ENCODE data around the gene AEBP1. TPM values are rescaled to one million over a fixed set of nuclear protein-coding genes. Genes with fewer than 3 reads are reported as not detected.

AEBP1 gene
- total RNA-seq, 1 experiment from 2014 or later, result 49.3 TPM

- Histone ChIP-seq H3K27ac (ENCODE audit: insufficient read length, low read depth, low read length) (no peak overlapping the region), H3K27me3 (ENCODE audit: insufficient read depth, low read length) (no peaks in the 10 kb centered on the region; the same call in 1 of the 2 replicates)
Measured at GRCh38 chr7:44080686-44081265, 23.4 kb upstream of the AEBP1 start.

More at GRCh38 chr7:44080686-44081265, 23.4 kb upstream of the AEBP1 start:
- no peak overlapping the region for H2BK15ac ChIP-seq (ENCODE audit: low read depth, low read length)
- H3K56ac ChIP-seq (ENCODE audit: insufficient read length, low read depth, low read length), result no peak overlapping the region
- no peak overlapping the region for H2BK120ac ChIP-seq (ENCODE audit: low read depth, low read length, poor library complexity, severe bottlenecking)
- no peaks in the 10 kb centered on the region for H3K9me3 Mint-ChIP-seq
- no peak overlapping the region for H4K91ac ChIP-seq (ENCODE audit: insufficient read length, low read depth, low read length)
- no peak overlapping the region for H2AK5ac ChIP-seq (ENCODE audit: insufficient read length, low read length)
- H3K9me3 ChIP-seq (ENCODE audit: control insufficient read depth, low read depth, low read length), result no peaks in the 10 kb centered on the region
- H3K4me2 ChIP-seq (ENCODE audit: insufficient read depth, insufficient read length, low read length), result no peak overlapping the region
- no peaks in the 10 kb centered on the region for H4K20me1 ChIP-seq (ENCODE audit: control insufficient read depth, insufficient read depth, insufficient read length)
- H3K23me2 ChIP-seq (ENCODE audit: insufficient read length, low read depth, low read length, poor library complexity, severe bottlenecking), result no peaks in the 10 kb centered on the region
- no peak overlapping the region for H3K18ac ChIP-seq (ENCODE audit: insufficient read length, low read depth, low read length)
- no peak for TF ChIP-seq CTCF (conservative IDR thresholded peaks at IDR 0.05)
- no peaks in the 10 kb centered on the region for H3K79me1 ChIP-seq (ENCODE audit: insufficient read depth, low read depth, low read length, poor library complexity, severe bottlenecking)
- peaks cover 12 to 21% of the 10 kb centered on the region in 2 experiments for H3K4me1 Mint-ChIP-seq
- peaks cover 15 to 41% (median 38%) of the 10 kb centered on the region in 3 experiments for H3K36me3 Mint-ChIP-seq (ENCODE audit: insufficient read depth in 1 of 3, low read depth in 3 of 3)
- H4K5ac ChIP-seq (ENCODE audit: insufficient read length, low read depth, low read length), result no peak overlapping the region
- no peaks in the 10 kb centered on the region for H3K79me2 ChIP-seq (ENCODE audit: insufficient read depth, low read length)
- H4K8ac ChIP-seq (replicated peaks; ENCODE audit: insufficient read length, low read depth, low read length), result no peak overlapping the region
- H2AFZ ChIP-seq (ENCODE audit: low read length), result no peak overlapping the region
- no peak overlapping the region for H2BK20ac ChIP-seq (ENCODE audit: low read depth, low read length, poor library complexity, severe bottlenecking)
- no peak overlapping the region for H3K4ac ChIP-seq (ENCODE audit: low read depth, low read length)
- H3K4me3 Mint-ChIP-seq, result peak overlapping the region; percentile 82 to 85
- peaks cover 4% of the 10 kb centered on the region; the same call in 1 of the 2 replicates for H3K4me1 ChIP-seq (ENCODE audit: insufficient read depth, low read length)
- no peak overlapping the region for H3K14ac ChIP-seq (ENCODE audit: insufficient read depth, low read length)
- no peak for DNase-seq
- H2BK12ac ChIP-seq (ENCODE audit: insufficient read length, low read depth, low read length), result no peak overlapping the region
- H3K9ac ChIP-seq (ENCODE audit: extremely low read depth, insufficient read length, low read length), result no peak overlapping the region
- H3K23ac ChIP-seq (ENCODE audit: insufficient read length, low read depth, low read length), result no peak overlapping the region
- H3T11ph ChIP-seq (ENCODE audit: low read length), result no peak overlapping the region
- peaks cover 14% of the 10 kb centered on the region for H3K27me3 Mint-ChIP-seq (ENCODE audit: low read depth)
- no peak overlapping the region for H2BK5ac ChIP-seq (ENCODE audit: insufficient read length, low read length)
- H3K27ac Mint-ChIP-seq, result peak overlapping the region in 1 of 3 experiments; percentile 18; a peak in 2 of 7 replicates
- WGBS (ENCODE audit: extremely low coverage, insufficient read length, low lambda C conversion rate), result no CpG with 5 or more reads among the region's 11 CpGs
